NCI-H146 treated with DMSO at 0.1 percent for 48 hours (cell line): ENCODE data around the gene UBE2G2.

Experiments used
- DNase-seq: peaks from one replicate; lab custom pipeline; 2025; ENCODE audit not compliant: unreplicated experiment; lab: John Stamatoyannopoulos, UW

Gene UBE2G2

GRCh38 chr21:44766014-44766817, 35.4 kb downstream of the UBE2G2 start:
- no peak for DNase-seq

- no peak for DNase-seq
Measured at GRCh38 chr21:44765231-44766013, 36.2 kb downstream of the UBE2G2 start.

GRCh38 chr21:44764319-44765230, 37.0 kb downstream of the UBE2G2 start:
- no peak for DNase-seq

GRCh38 chr21:44763451-44764318, 37.9 kb downstream of the UBE2G2 start:
- no peak for DNase-seq

- DNase-seq: no peak
Measured at GRCh38 chr21:44763050-44763378, 38.6 kb downstream of the UBE2G2 start.

GRCh38 chr21:44762221-44763049, 39.2 kb downstream of the UBE2G2 start:
- no peak for DNase-seq

GRCh38 chr21:44761747-44762208, 39.8 kb downstream of the UBE2G2 start:
- DNase-seq: no peak

GRCh38 chr21:44761011-44761729, 40.5 kb downstream of the UBE2G2 start:
- DNase-seq: peak; percentile 3

- DNase-seq: no peak
Measured at GRCh38 chr21:44760376-44760775, 41.2 kb downstream of the UBE2G2 start.

GRCh38 chr21:44759628-44760285, 41.9 kb downstream of the UBE2G2 start:
- DNase-seq: no peak

- DNase-seq: no peak
Measured at GRCh38 chr21:44758781-44759627, 42.6 kb downstream of the UBE2G2 start.

GRCh38 chr21:44758141-44758561, 43.5 kb downstream of the UBE2G2 start:
- DNase-seq: no peak

- DNase-seq: no peak
Measured at GRCh38 chr21:44757731-44758130, 43.9 kb downstream of the UBE2G2 start.

- no peak for DNase-seq
Measured at GRCh38 chr21:44756423-44757185, 45.0 kb downstream of the UBE2G2 start.

GRCh38 chr21:44755227-44755626, 46.4 kb downstream of the UBE2G2 start:
- DNase-seq: no peak

GRCh38 chr21:44753357-44753756, 48.3 kb downstream of the UBE2G2 start:
- DNase-seq: no peak
